Measurements from ENCODE around the gene ITGB2.

DNA sequence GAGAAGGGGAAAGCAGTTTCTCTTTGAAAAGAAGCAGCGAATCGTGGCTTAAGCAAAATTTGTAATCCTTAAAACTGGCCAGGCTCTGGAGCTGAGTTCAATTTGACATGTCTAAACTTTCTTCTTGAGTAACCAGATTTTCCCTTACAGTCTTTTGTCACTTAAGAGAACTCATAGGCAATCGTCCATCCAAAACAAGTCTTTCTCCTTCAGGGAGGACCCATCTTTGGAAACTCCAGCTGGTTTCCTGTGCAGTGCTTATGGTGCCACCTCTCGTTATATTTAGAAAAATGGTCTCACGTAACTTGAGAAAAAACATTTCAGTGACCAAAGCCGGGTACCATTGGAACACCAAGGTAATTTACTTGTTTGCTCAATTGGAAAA is 45.4 kb downstream of the ITGB2 start:
- TF ChIP-seq POLR2A (IDR thresholded peaks at IDR 0.05) (no peak), POLR2AphosphoS5 (IDR thresholded peaks at IDR 0.05; ENCODE audit: insufficient read depth in 1 of 2, low read depth in 1 of 2) (peak in 1 of 2 donors; percentile 60)
- TF ChIP-seq, protein P1, sequence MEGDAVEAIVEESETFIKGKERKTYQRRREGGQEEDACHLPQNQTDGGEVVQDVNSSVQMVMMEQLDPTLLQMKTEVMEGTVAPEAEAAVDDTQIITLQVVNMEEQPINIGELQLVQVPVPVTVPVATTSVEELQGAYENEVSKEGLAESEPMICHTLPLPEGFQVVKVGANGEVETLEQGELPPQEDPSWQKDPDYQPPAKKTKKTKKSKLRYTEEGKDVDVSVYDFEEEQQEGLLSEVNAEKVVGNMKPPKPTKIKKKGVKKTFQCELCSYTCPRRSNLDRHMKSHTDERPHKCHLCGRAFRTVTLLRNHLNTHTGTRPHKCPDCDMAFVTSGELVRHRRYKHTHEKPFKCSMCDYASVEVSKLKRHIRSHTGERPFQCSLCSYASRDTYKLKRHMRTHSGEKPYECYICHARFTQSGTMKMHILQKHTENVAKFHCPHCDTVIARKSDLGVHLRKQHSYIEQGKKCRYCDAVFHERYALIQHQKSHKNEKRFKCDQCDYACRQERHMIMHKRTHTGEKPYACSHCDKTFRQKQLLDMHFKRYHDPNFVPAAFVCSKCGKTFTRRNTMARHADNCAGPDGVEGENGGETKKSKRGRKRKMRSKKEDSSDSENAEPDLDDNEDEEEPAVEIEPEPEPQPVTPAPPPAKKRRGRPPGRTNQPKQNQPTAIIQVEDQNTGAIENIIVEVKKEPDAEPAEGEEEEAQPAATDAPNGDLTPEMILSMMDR (IDR thresholded peaks at IDR 0.05): no peak
